SK-N-SH treated with all-trans-retinoic acid at 6 μM for 48 hours (cell line): ENCODE results near the gene RBBP4.

Experiments
- ARNTL ChIP-seq: fragments of 450-650 bp; formaldehyde crosslinking; IDR thresholded peaks from 2 replicates; pipeline ENCODE4 v1.5.0; 2020; ENCODE audit warnings: low read depth, mild to moderate bottlenecking, moderate library complexity, borderline replicate concordance
- CREB5 ChIP-seq: fragments of 250-450 bp; sonication (Bioruptor Pico); IDR thresholded peaks from 2 replicates; pipeline ENCODE4 v1.5.1; 2020; ENCODE audit warnings: low read depth, mild to moderate bottlenecking, moderate library complexity
- CSDC2 ChIP-seq: fragments of 250-450 bp; sonication (Bioruptor Pico); IDR thresholded peaks from 2 replicates; pipeline ENCODE4 v1.5.0; 2020; ENCODE audit warnings: mild to moderate bottlenecking, moderate library complexity
- CSRNP3 ChIP-seq: fragments of 250-450 bp; sonication (Bioruptor Pico); IDR thresholded peaks from 2 replicates; pipeline ENCODE4 v1.5.1; 2021; ENCODE audit warnings: mild to moderate bottlenecking, moderate library complexity
- ESRRG ChIP-seq: fragments of 250-450 bp; sonication (Bioruptor Pico); IDR thresholded peaks from 2 replicates; pipeline ENCODE4 v1.6.1; 2021; ENCODE audit warnings: mild to moderate bottlenecking
- GLIS3 ChIP-seq: fragments of 250-450 bp; sonication (Bioruptor Pico); IDR thresholded peaks from 2 replicates; pipeline ENCODE4 v1.5.0; 2020; ENCODE audit warnings: mild to moderate bottlenecking, moderate library complexity
- ISL1 ChIP-seq: fragments of 250-450 bp; sonication (Bioruptor Pico); IDR thresholded peaks from 2 replicates; pipeline ENCODE4 v2.1.2; 2022; ENCODE audit warnings: mild to moderate bottlenecking, moderate library complexity
- PATZ1 ChIP-seq: fragments of 250-450 bp; sonication (Bioruptor Pico); IDR thresholded peaks from 2 replicates; pipeline ENCODE4 v1.8.0; 2020; ENCODE audit warnings: mild to moderate bottlenecking, moderate library complexity, borderline replicate concordance
- TCF4 ChIP-seq: fragments of 250-450 bp; sonication (Bioruptor Pico); IDR thresholded peaks from 2 replicates; pipeline ENCODE4 v1.8.0; 2021; ENCODE audit warnings: mild to moderate bottlenecking, moderate library complexity, borderline replicate concordance
- TOX ChIP-seq: fragments of 250-450 bp; sonication (Bioruptor Pico); IDR thresholded peaks from 2 replicates; pipeline ENCODE4 v1.8.0; 2021; ENCODE audit warnings: mild to moderate bottlenecking, moderate library complexity, borderline replicate concordance
- ZFP3 ChIP-seq: fragments of 250-450 bp; sonication (Bioruptor Pico); IDR thresholded peaks from 2 replicates; pipeline ENCODE4 v1.5.0; 2020; ENCODE audit warnings: mild to moderate bottlenecking, moderate library complexity
- ZNF70 ChIP-seq: fragments of 450-650 bp; formaldehyde crosslinking; IDR thresholded peaks from 2 replicates; pipeline ENCODE4 v1.5.0; 2020; ENCODE audit warnings: mild to moderate bottlenecking, moderate library complexity
- ZNF8 ChIP-seq: fragments of 450-650 bp; formaldehyde crosslinking; IDR thresholded peaks from 2 replicates; pipeline ENCODE4 v1.5.0; 2020; ENCODE audit warnings: mild to moderate bottlenecking, moderate library complexity

GRCh38 chr1:32693455-32694174 lies 42.6 kb downstream of the RBBP4 start:
- TF ChIP-seq ZNF70 (CRISPR knock-in tag) (no peak), ESRRG (CRISPR knock-in tag) (no peak), CSRNP3 (no peak), CREB5 (CRISPR knock-in tag) (no peak), PATZ1 (CRISPR knock-in tag) (no peak), TOX (CRISPR knock-in tag) (no peak), ZNF8 (CRISPR knock-in tag) (no peak), CSDC2 (no peak), ZFP3 (CRISPR knock-in tag) (no peak), ARNTL (CRISPR knock-in tag) (no peak), TCF4 (no peak), GLIS3 (CRISPR knock-in tag) (no peak), ISL1 (CRISPR knock-in tag) (no peak)
